IPS DF 6.9 (cell line): ENCODE results near the gene EI24.
"Not testable (repeated sequence)": the region's sequence is repeated elsewhere in the genome, so short reads cannot be mapped to it uniquely, and the experiment has no call there.

Source experiments
- DNase-seq: peaks from one replicate; pipeline ENCODE4 v3.0.0-alpha.2; 2013; ENCODE audit warnings: low read depth, low spot score
- H3K27ac ChIP-seq: one replicate; pipeline ENCODE4 v1.5.1; 2013; ENCODE audit warnings: low read length, control low read depth
- H3K27me3 ChIP-seq: 2 replicates; pipeline ENCODE4 v1.6.1; 2013; ENCODE audit warnings: mild to moderate bottlenecking, low read length; ENCODE audit not compliant: control insufficient read depth, insufficient read depth
- H3K36me3 ChIP-seq: 2 replicates; pipeline ENCODE4 v1.6.1; 2013; ENCODE audit warnings: low read length; ENCODE audit not compliant: control insufficient read depth, insufficient read depth
- H3K4me1 ChIP-seq: 2 replicates; pipeline ENCODE4 v1.6.1; 2013; ENCODE audit warnings: low read length; ENCODE audit not compliant: control insufficient read depth, insufficient read depth
- H3K4me3 ChIP-seq: 2 replicates; pipeline ENCODE4 v1.5.1; 2013; ENCODE audit warnings: mild to moderate bottlenecking, low read length
- H3K9me3 ChIP-seq: 2 replicates; pipeline ENCODE4 v1.6.1; 2013; ENCODE audit warnings: low read length, inconsistent platforms; ENCODE audit not compliant: control insufficient read depth, insufficient read depth
- WGBS: extraction: QIAGEN DNeasy Blood & Tissue Kit; methylation state at CpG from one replicate; pipeline ENCODE4 v1.1.7; 2013; ENCODE audit warnings: mixed read lengths, missing lambda C conversion rate; ENCODE audit not compliant: insufficient read length, insufficient coverage; 5-methylcytosine and 5-hydroxymethylcytosine counted together

Gene EI24

DNA sequence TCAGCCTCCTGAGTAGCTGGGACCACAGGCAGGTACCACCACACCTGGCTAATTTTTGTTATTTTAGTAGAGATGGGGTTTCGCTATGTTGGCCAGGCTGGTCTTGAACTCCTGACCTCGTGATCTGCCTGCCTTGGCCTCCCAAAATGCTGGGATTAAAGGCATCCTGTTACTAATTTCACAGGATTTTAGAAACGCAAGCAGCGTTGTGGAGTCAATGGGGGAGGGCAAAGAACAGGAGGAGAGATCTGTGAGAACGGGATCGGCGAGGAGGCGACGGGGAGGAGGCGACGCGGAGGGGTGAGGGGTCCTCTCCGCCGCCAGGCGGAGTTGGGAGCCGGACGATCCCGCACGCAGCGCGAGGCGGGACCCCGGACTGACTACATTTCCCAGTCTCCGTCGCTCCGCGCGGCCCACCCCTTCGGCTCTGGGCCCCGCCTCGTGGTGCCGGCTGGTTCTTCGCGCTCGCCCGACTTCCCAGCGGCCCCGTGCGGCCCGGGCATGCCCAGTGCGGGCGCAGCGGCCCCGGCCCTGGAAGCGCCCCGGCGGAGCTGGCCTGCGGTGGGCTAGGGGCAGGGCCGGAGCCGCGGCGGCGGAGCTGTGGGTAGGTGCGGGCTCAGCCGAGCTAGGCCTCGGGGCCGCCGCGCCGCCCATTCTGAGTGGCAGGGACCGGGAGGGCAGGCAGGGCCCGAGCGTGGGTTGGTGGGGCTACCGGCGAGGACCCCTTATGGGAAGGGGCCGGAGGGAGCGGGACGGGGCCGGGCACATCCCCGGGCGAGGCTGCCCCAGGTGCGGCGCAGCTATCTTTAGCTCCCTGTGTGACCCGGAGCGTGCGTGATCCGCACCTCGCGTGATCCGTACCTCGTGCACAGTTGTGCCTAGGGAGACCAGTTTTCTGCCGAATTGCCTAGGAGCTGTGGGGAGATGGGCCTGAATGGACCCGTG, at the start of gene EI24:
EI24 (plus strand) TSS at position 508 of the 945 bp plus-strand sequence. CDS start 3,051 bp downstream, outside the sequence.
- WGBS: no CpG with 5 or more reads among the region's 83 CpGs
- no peak within 1 kb of the TSS for H3K27ac ChIP-seq
- no peaks in the 10 kb centered on the region for H3K9me3 ChIP-seq
- DNase-seq: peak; percentile 82
- H3K27me3 ChIP-seq: no peaks in the 10 kb centered on the region
- H3K36me3 ChIP-seq: no peaks in the 10 kb centered on the region
- peak within 1 kb of the TSS; percentile 81 for H3K4me3 ChIP-seq
- no peaks in the 10 kb centered on the region for H3K4me1 ChIP-seq

DNA sequence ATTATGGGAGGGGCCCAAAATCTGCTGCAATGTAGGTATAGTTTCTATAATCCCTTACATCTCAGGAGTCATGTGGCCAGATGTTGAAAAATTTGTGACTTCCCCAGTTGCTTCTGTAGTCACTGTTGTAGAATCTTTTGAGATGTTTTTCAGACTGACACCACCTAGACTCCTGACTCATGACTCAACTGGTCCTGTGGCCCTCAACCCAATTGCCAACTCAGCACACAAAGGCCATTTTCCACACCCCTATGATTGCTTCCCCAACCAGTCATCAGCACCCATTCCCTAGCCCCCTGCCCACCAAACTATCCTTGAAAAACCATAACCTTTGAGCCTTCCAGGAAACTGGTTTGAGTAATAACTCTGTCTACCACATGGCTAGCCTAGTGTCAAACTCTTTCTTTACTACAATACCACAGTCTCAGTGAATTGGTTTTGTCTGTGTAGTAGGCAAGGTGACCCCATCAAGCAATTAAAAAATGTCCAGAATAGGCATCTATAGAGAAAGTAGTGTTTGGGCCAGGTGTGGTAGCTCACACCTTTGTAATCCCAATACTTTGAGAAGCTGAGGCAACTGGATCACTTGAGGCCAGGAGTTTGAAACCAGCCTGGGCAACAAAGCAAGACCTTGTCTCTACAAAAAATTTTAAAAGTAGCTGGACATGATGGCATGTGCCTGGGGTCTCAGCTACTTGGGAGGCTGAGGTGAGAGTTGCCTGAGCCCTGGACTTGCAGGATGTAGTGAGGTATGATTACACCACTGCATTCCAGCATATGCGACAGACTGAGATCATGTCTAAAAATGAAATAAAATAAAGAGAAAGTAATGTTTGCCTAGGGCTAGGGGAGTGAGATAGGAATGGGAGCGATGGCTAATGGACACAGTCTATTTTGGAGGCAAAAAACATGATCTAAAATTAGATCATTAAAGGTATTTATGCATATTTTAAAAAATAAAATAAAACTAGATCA, 49.1 kb upstream of the EI24 start:
- H3K4me3 ChIP-seq: no peak overlapping the region
- DNase-seq: no peak
- H3K27ac ChIP-seq: no peak overlapping the region
- WGBS: no CpG with 5 or more reads among the region's 2 CpGs
- H3K9me3 ChIP-seq: no peaks in the 10 kb centered on the region
- H3K27me3 ChIP-seq: no peaks in the 10 kb centered on the region
- H3K36me3 ChIP-seq: no peaks in the 10 kb centered on the region
- peaks cover 4% of the 10 kb centered on the region; the same call in 1 of the 2 replicates for H3K4me1 ChIP-seq

DNA sequence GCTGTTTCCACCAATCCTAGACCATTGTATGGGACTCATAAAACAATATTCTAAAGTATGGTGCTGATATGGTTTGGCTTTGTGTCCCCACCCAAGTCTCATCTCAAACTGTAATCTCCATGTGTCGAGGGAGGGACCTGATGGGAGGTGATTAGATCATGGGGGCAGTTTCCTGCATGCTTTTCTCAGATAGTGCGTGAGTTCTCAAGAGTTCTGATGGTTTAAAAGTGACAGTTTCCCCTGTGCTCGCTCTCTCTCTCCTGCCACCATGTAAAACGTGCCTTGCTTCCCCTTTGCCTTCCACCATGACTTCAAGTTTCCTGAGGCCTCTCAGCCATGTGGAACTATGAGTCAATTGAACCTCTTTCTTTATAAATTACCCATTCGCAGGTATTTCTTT, 44.0 kb upstream of the EI24 start:
- Histone ChIP-seq H3K27ac (no peak overlapping the region), H3K36me3 (no peaks in the 10 kb centered on the region), H3K27me3 (no peaks in the 10 kb centered on the region), H3K9me3 (no peaks in the 10 kb centered on the region), H3K4me1 (no peaks in the 10 kb centered on the region), H3K4me3 (no peak overlapping the region)
- WGBS: no CpG with 5 or more reads among the region's 5 CpGs
- DNase-seq: no peak

DNA sequence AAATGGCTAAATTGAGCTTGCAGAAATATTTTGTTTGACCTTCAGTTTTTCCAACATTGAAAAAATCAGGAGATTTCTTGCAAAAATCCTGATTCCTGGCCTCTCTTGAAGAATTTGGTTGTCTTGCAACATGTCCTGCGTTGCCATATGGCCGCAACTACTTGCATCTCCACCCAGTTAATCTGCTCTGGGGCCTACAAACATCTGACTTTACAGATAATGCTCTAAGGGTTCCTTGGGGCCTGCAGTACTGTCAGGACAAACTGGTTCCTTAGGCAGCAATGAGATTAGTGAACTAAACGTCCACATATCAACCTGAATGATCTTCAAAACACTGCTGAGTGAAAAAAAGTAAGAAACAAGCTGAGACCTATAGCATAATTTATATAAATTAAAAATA, 36.6 kb upstream of the EI24 start:
- Histone ChIP-seq H3K36me3 (no peaks in the 10 kb centered on the region), H3K27me3 (no peaks in the 10 kb centered on the region), H3K9me3 (no peaks in the 10 kb centered on the region), H3K4me1 (no peaks in the 10 kb centered on the region), H3K4me3 (no peak overlapping the region), H3K27ac (no peak overlapping the region)
- no CpG with 5 or more reads among the region's 3 CpGs for WGBS
- no peak for DNase-seq

DNA sequence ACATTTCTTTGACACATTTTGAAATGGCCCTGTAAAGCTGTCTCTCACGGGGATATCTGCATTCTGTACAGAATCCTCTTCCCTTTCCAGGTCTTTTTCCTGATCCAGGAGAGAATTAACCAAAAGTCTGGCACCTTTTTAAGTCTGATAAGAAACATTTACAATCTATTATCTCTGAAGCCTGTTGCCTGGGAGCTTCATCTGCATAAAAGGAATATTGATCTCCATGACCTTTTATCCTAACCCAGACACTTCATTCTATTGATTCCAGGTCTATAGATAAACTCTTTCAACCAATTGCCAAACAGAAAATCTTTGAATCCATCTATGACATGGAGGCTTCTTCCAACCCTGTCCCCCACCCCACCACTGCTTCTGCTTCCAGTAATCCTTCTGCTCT, 33.7 kb upstream of the EI24 start:
- Histone ChIP-seq H3K4me1 (no peaks in the 10 kb centered on the region), H3K9me3 (no peaks in the 10 kb centered on the region), H3K4me3 (no peak overlapping the region), H3K27ac (no peak overlapping the region), H3K27me3 (no peaks in the 10 kb centered on the region), H3K36me3 (no peaks in the 10 kb centered on the region)
- no CpG with 5 or more reads among the region's 1 CpG for WGBS
- no peak for DNase-seq

DNA sequence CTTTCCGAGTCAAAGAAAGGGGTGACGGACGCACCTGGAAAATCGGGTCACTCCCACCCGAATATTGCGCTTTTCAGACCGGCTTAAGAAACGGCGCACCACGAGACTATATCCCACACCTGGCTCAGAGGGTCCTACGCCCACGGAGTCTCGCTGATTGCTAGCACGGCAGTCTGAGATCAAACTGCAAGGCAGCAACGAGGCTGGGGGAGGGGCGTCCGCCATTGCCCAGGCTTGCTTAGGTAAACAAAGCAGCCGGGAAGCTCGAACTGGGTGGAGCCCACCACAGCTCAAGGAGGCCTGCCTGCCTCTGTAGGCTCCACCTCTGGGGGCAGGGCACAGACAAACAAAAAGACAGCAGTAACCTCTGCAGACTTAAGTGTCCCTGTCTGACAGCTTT, 32.4 kb upstream of the EI24 start:
- H3K27me3 ChIP-seq, DNase-seq, H3K4me3 ChIP-seq, H3K4me1 ChIP-seq, H3K9me3 ChIP-seq, H3K36me3 ChIP-seq, H3K27ac ChIP-seq: not testable (repeated sequence)
- WGBS: no CpG with 5 or more reads among the region's 19 CpGs

DNA sequence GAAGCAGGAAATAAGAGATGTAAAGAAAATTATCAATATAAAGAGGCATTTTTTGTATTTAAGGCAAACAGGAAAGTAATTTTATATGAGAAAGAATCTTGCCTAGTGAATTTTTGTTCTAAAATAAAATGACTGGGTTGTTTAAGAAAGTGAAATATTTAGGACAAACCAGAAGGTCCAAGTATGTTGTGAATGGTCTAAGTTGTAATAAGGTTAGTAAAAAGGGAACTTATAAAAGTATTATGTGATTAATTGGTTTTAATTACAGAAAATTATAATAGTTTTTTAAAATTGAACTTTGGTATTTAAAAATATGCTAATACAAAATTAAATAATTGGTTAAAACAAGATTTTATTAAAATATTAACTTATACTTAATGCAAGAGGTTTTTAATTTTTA, 26.6 kb upstream of the EI24 start:
- Histone ChIP-seq H3K4me1 (no peaks in the 10 kb centered on the region), H3K4me3 (no peak overlapping the region), H3K9me3 (peaks cover 1% of the 10 kb centered on the region; the same call in 1 of the 2 replicates), H3K27me3 (no peaks in the 10 kb centered on the region), H3K36me3 (no peaks in the 10 kb centered on the region), H3K27ac (no peak overlapping the region)
- no peak for DNase-seq

DNA sequence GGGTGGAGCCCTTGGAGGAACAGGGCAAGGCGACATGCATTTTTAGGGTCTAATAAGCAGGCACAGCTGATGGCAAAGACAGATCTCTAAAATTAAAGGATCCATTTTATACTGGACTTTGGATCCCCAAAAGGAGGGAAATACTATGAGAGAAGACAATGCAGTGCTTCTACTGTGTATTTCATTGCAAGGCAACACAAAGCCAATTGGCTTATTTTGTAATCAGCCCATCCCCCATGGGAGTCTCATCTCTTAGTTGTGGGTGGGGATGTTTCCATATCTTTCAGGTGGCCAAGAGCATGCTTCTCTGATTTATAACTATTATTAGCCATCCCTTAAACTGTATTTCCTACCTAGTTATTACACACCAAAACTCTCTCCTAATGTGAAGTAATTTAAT, 18.5 kb upstream of the EI24 start:
- H3K4me3 ChIP-seq: no peak overlapping the region
- no peak overlapping the region for H3K27ac ChIP-seq
- peaks cover 7% of the 10 kb centered on the region for H3K9me3 ChIP-seq
- no peak for DNase-seq
- WGBS: no CpG with 5 or more reads among the region's 1 CpG
- no peaks in the 10 kb centered on the region for H3K27me3 ChIP-seq
- no peaks in the 10 kb centered on the region for H3K36me3 ChIP-seq
- no peaks in the 10 kb centered on the region for H3K4me1 ChIP-seq

DNA sequence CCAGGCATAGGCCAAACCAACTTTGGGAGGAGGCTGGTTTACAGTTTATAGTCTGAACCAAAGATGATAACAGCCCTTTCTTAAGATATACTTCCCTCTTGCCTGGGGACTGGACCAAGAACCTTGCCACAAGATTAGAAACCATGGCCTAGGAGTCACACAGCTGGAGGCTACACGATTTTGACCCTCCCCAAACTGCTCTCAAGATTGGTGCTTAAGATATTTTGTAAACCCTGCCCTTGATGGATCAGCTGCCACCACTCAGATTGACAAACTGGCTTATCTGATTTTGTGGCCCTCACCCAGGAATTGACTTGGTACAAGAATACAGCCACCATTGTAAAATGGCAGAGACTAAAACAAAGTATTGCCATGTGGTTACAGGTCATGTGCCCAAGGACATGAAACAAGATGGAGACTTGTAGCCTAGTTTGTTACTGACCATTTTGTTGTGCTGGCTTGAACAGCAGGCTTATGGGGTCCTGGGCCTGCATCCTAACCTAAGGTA, 17.4 kb upstream of the EI24 start:
- Histone ChIP-seq H3K4me1 (no peaks in the 10 kb centered on the region), H3K27me3 (no peaks in the 10 kb centered on the region), H3K4me3 (no peak overlapping the region), H3K36me3 (no peaks in the 10 kb centered on the region), H3K27ac (no peak overlapping the region), H3K9me3 (peaks cover 7% of the 10 kb centered on the region)
- no peak for DNase-seq
- WGBS: no CpG with 5 or more reads among the region's 1 CpG

DNA sequence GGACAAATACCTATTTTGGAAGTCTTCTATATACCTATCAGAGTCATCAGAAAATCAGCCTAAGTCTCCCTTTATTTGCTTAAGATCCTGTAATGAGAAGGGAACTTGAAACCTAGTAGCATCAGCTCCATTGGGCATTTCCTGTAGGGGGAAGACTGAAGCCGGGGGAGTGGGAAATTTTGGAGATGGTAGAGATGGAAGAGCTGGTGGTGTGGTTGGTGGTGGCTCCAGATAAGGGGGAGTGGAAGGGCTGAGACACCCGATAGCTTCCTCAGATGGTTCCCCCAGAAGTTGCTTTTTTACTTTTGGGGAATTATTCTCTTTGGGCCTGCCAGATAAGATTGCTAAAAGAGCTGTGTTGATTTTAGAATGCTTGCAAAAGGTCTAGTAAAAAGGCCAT, 16.4 kb upstream of the EI24 start:
- Histone ChIP-seq H3K4me1 (no peaks in the 10 kb centered on the region), H3K9me3 (peaks cover 7% of the 10 kb centered on the region), H3K36me3 (no peaks in the 10 kb centered on the region), H3K4me3 (no peak overlapping the region), H3K27me3 (no peaks in the 10 kb centered on the region), H3K27ac (no peak overlapping the region)
- no peak for DNase-seq
- WGBS: no CpG with 5 or more reads among the region's 2 CpGs
